Measurements from ENCODE around the gene PMF1.

DNA sequence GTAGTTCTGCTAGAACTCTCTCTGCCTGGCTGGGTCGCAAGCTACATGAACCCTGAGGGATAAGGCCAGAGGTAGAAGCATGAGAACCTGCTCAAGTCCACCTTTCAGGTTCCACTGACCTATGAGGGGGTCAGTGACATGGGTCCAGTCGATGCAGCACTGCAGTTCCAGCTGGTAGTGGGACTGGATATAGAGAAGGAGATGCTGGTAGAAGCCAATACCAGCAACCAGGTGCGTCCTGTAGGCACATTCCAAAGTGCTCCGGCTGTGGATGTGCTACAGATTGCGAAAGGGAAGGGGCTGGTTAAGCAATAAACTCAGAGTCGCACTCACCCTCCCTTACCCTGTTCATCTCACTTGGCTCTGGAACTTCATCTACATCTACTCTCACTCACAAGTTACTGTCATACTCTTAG, 64.2 kb downstream of the PMF1 start:
- TF ChIP-seq EZH2phosphoT487 (IDR thresholded peaks at IDR 0.05; ENCODE audit: insufficient read depth, low read depth) = no peak
- no peak for TF ChIP-seq EZH2 (IDR thresholded peaks at IDR 0.05; ENCODE audit: insufficient read depth, poor library complexity, severe bottlenecking)

Measured in GM23248 (cell line).